Stimulated activated CD4-positive, alpha-beta T cell treated with anti-CD3 and anti-CD28 coated beads, TNF-alpha, amount 100 ng/mL, for 4 hours (primary cell): ENCODE data around the gene REC8.

Experiments used
- DNase-seq, 3 experiments: peaks; one replicate each; pipeline ENCODE4 v3.0.0-alpha.2; 2020; ENCODE audit warnings: low read depth in 3 of 3

Gene REC8, protein sequence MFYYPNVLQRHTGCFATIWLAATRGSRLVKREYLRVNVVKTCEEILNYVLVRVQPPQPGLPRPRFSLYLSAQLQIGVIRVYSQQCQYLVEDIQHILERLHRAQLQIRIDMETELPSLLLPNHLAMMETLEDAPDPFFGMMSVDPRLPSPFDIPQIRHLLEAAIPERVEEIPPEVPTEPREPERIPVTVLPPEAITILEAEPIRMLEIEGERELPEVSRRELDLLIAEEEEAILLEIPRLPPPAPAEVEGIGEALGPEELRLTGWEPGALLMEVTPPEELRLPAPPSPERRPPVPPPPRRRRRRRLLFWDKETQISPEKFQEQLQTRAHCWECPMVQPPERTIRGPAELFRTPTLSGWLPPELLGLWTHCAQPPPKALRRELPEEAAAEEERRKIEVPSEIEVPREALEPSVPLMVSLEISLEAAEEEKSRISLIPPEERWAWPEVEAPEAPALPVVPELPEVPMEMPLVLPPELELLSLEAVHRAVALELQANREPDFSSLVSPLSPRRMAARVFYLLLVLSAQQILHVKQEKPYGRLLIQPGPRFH

DNA sequence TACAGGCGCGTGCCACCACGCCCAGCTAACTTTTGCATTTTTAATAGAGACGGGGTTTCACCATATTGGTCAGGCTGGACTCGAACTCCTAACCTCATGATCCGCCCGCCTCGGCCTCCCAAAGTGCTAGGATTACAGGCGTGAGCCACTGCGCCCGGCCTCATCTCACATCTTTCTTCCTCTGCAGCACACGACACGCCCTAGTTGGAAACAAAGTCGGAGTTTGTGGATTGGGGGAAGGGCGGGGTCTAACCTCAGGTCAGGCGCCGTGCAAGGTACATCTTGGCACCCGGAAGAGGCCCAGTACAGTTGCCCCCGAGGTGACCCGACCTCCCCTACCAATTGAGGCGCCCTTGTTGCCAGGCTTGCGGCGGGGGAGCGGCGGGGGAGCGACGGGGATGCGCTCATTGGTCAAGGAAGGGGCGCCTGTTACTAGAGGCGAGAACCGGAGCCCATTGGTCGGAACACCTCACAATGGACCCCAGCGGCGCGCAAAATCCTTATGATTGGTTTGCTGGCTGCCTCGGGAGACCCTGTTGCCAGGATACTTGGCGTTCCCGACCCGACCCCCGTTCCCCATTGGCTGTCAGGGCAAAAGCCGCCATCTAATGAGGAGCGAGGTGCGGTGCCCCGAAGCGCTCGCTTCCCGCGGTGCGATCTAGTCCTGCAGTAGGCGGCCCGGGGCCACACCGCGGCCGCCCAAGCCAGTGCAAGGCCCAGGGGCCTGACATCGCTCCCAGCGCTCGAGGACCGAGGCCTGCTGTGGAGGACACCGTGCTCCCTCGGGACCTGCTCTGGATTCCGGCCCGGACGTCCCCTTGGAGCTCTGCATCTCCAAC is at the start of gene REC8:
Gene REC8, plus strand, starts transcription at position 659 of the 839 bp plus-strand sequence. CDS start 473 bp downstream, outside the sequence.
- DNase-seq, result peak; percentile 34 to 42 (median 38)

DNA sequence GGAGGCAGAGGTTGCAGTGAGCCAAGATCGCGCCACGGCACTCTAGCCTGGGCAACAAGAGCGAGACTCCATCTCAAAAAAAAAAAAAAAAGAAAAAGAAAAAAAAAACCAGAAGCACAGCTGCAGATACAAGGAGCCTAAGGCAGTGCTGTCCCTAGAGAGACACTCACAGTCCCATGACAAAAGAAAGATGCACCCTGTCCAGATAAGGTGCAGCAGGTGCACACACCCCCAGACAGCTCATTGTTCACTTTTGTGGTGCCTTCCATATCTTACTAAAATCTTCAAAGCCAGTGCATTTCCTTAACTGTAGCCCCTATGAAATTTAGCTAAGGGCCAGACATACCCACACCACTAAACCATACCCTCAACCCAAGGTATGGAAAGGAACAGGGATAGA is 49.5 kb upstream of the REC8 start:
- DNase-seq, result no peak

DNA sequence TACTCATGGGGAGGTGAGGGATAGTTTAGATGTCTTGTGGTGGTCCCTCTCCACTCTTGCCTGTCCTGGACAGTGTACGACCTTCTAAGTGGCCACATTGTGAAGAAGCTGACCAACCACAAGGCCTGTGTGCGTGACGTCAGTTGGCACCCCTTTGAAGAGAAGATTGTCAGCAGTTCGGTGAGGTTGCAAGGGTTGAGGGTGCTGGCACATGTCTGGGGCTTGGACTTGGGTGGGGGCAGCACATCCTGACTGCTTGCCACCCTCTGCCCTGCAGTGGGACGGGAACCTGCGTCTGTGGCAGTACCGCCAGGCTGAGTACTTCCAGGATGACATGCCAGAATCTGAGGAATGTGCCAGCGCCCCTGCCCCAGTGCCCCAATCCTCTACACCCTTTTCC is 49.0 kb upstream of the REC8 start:
- no peak for DNase-seq

DNA sequence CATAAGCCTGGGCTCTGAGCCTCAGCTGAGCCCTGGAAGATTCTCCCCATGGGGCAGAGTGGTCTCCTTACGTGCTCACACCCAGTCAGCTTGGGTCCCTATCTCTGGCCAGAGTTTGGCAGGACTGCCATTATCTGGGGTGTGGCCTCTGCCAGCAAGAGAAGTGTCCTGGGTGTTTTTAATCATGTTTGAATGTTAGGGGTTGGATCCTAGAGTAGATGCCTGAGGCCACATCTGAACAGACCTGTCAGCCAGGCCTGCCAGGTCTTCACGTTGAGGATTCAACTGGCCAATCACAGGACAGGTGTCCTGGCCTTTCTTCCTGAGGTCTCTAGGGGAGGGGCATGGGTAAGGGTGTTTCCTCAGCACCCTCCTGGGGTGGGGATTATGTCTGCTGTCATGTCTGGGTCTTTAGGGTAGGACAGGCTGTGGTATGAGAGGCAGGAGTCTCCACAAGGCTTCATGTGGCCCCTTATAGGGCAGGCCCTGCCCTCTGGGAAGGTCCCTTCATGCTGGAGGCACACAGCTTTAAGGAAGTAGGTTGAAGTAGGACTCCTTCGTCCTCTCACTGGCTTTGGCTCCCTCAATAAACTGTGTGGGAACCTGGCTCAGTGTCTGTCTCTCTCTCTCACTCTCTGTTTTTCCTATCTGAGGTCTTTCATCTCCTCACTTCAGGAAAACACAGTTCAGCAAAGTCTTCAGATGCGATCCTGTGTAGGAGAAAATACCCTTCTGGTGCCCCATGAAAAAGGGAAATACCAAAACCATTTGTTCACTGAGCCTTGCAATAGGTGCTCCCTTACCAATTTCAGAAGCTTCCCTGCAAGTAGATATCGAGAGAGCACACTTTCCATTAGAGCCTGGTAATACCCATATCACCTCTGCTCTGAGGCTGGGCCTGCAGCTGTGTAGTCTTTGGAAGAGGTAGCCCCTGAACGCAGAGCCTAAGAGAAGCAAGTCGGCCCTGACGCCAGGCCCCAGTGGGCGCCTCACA is 48.2 kb upstream of the REC8 start:
- DNase-seq, result no peak

DNA sequence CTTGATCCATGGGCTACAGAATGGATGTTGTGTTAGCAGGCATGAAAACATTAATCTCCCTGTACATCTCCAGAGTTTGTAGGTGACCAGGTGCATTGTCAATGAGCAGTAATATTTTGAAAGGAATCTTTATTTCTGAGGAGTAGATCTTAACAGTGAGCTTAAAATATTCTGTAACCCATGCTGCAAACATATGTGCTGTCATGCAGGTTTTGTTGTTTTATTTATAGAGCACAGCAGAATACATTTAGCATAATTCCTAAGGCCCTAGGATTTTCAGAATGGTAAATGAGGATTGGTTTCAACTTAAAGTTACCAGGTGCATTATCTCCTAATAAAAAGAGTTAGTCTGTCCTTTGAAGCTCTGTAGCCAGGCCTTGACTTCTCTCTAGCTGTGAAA is 44.9 kb upstream of the REC8 start:
- no peak for DNase-seq

DNA sequence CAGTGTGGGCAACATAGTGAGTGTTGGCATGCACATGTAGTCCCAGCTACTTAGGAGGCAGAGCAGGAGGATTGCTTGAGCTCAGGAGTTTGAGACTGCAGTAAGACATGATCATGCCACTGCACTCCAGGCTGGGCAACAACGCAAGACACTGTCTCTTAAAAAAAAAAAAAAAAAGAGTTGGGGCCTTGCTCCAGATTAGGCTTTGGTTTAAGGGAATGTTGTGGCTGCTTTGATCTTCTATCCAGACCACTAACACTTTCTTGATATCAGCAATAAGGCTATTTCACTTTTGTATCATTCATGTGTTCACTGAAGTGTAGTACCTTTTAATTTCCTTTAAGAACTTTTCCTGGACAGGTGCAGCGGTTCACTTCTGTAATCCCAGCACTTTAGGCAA is 44.2 kb upstream of the REC8 start:
- DNase-seq, result no peak

DNA sequence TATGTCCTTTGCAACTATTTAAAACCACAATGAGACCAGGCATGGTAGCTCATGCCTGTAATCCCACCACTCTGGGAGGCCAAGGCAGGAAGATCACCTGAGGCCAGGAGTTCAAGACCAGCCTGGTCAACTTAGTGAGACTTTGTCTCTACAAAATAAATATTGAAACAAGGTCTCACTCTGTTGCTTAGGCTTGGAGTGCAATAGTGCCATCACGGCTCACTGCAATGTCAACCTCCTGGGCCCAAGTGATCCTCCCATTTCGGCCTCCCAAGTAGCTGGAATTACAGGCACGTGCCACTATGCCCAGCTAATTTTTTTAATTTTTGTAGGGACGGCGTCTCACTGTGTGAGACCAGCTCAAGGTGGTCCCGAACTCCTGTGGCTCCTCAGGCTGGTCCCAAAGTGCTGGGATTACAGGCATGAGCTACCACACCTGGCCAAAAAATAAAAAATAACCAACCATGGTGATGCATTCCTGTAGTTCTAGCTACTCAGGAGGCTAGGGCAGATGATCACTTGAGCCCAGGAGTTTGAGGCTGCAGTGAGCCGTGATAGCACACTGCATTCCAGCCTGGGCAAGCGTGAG is 42.4 kb upstream of the REC8 start:
- DNase-seq, result no peak

DNA sequence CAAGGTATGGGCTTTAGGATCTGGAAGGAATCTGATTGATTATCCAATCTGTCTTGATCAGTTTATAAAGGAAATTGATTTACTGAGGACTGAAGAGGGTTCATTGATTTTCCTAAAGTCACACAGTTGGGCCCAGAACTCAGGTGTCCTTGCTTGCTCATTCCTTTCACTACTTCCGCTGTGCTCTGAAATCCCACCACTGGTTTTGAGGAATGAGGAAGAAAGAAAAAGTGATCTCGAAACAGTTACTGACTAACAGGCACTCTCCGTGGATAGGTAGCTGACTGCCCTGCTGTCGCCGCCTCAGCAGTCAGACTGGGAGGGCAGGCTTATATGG is 41.5 kb upstream of the REC8 start, which contains the start of gene FITM1:
Gene FITM1, plus strand, starts transcription at position 280 of the 337 bp plus-strand sequence. CDS start 905 bp downstream, outside the sequence.
- no peak for DNase-seq

DNA sequence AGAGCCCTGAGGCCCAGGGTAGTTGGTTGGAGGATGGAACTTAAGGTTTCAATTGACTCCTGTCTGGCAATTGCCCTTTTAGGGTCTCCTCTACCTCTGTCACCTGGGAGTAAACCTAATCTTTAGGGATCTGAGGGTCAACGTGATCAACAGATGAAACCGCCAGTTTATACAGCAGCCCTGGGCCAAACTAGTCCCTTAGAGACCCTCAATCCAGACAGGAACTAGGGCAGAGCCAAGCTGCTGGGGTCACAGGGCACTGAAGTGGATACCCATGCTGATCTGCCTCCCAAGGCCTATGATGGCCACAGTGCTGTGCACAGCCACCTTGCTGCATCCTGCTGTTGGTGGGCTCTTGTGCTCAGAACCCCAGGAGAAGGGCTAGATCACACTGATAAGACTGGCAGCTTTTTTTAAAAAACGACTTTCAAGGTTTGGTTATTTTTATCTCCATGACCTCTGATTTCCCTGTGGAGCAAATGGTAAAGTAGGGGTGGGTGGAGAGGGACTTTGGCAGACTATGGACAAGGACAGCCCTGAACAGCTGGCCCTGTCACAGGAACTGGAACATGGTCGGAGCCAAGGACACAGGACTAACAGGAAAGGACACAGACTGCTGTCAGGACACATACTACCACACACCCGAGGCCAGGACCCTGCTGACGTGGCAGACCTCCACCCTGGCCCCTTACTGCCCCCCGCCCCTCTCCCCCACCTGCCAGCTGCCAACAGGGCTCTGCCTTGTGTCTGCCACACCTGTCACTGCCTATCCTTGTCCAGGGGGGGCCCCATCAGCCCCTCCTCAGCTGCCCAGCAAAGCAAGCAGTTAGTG is 40.9 kb upstream of the REC8 start:
- DNase-seq, result no peak

DNA sequence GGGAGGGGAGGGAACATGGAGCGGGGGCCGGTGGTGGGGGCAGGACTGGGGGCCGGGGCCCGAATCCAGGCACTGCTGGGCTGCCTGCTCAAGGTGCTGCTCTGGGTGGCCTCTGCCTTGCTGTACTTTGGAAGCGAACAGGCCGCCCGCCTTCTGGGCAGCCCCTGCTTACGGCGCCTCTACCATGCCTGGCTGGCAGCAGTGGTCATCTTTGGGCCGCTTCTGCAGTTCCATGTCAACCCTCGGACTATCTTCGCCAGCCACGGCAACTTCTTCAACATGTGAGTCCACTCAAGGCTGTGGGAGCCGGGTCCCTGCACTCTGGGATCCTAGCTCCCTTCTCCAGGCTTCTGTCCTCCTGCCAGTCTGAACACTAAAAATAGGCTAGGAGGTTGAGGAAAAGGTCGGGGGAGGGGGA is 40.3 kb upstream of the REC8 start:
- no peak for DNase-seq

DNA sequence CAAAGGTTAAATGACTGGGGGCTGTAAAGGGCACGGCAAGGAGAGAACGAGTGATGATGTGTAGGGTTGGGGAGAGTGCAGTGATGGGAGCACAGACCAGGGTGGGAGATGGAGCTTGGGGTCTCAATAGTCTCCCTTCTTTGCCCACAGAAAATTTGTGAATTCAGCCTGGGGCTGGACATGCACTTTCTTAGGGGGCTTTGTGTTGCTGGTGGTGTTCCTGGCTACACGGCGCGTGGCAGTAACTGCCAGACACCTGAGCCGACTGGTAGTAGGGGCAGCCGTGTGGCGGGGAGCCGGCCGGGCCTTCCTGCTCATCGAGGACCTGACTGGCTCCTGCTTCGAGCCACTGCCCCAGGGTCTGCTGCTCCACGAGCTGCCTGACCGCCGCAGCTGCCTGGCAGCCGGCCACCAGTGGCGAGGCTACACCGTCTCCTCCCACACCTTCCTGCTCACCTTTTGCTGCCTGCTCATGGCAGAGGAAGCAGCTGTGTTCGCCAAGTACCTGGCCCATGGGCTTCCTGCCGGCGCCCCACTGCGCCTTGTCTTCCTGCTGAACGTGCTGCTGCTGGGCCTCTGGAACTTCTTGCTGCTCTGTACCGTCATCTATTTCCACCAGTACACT is 39.7 kb upstream of the REC8 start:
- no peak for DNase-seq

DNA sequence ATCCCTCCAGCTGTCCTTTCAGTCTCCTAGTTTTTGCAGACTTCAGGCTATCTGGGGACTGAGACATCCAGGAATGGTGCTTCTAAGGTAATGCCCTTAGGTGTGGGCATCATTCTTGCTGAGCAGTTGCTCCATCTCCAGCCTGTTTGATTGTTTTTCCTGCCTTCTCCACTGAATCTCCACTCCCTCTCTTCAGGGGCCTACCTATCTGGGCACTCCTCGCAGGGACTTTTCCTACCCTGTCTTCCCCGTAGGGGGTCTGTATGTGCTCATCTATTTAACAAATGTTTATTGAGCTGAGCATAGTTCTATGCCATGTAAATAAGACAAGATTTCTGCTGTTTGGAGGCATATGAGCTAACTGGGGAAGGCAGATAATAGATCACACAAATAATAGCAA is 38.9 kb upstream of the REC8 start:
- DNase-seq, result no peak

DNA sequence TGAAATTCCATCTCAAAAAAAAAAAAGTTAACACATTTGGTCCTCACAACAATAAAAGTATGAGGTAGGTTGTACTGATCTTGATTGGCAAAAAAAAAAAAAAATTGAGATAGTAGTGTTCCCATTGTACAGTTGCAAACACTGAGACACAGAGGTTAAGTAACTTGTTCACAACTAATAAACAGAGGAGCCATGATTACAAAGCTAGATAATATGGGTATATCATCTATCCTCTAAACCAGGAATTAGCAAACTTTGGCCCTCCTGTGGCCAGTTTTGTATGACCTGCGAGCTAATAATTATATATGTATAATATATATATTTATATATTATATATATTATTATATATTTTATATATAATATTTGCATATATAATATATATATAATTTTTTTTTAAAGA is 38.1 kb upstream of the REC8 start:
- DNase-seq, result no peak

DNA sequence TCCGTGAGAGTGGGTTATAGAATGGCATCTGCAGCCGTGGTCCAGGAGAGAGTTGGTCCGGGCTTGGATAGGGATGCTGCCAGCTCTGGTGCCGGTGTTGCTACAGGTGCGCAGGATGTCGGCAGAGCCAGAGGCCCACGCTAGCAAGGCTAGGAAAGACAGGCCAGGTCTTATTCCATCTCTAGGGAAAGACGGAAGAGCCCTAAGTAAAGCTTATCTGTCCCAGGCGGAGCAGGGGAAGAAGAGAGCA is 36.4 kb upstream of the REC8 start:
- DNase-seq, result no peak

DNA sequence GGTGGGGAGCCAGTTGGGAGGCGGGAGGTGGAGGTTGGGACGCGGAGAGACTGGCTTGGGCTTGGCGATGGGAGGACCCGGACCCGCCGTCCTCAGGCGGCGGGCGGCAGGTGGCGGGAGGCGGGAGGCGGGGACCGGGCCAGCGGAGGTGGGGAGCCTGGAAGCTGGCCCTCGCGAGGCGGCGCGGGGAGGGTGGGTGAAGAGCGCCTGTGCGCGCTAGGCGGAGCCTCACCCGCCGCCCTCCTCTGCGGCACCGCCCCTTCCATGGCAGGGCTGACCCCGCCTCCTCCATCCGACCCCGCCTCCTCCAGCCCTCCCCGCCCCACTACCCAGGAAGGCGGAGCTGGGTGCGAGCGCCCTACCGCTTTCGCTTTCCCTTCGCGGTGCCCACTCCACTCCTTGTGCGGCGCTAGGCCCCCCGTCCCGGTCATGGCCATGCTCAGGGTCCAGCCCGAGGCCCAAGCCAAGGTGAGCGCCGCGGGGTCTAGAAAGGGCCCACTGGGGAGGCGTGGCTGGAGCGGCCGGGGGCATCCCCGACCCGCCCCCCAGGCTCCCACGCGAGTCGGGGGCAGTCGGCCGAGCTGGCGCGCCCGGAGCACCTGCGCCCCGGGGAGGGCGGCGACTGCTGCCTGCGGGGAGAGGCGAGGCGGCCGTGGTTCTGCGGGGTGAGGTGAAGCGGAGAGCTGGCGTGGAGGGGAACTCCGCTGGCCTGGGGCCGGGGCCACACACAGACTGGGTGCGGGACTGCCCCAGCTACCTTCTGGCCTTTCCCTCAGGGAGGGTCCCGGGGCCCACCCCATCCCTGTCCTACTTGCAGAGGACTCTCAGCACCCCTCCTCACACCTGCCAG is 35.8 kb upstream of the REC8 start, which contains the start of gene PSME1:
Gene PSME1, plus strand, starts transcription at position 361 of the 850 bp plus-strand sequence. Its CDS starts 69 bp downstream, at position 430.
- peak; percentile 91 to 94 (median 91) for DNase-seq

DNA sequence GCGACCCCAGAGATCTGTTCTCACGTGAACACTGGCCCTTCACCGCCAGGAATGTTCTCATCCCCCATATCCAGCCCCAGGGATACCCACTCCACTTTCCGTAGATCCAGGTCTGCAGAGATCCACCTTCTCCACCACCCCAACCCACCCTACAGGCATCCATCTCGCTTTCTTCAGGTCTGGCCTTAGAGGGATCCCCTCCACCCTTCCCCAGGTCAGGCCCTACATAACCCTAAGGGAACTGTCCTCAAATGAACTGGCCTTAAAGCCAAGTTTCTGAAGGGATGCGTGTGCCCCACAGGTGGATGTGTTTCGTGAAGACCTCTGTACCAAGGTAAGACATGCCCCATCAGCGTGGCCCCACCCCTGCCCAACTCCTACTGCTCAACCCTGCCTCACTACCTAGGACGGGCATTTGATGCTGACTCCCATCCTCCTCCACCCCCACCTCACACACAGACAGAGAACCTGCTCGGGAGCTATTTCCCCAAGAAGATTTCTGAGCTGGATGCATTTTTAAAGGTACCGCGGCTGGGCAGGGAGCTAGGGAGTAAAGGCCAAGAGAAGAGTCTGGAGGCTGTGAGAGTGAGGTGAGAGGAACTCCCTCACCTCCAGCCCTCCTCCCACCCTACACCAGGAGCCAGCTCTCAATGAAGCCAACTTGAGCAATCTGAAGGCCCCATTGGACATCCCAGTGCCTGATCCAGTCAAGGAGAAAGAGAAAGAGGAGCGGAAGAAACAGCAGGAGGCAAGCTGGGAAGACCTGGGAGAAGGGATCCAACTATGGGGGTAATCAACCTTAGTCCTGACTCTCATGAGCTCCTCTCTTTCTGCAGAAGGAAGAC is 35.0 kb upstream of the REC8 start:
- DNase-seq, result no peak

DNA sequence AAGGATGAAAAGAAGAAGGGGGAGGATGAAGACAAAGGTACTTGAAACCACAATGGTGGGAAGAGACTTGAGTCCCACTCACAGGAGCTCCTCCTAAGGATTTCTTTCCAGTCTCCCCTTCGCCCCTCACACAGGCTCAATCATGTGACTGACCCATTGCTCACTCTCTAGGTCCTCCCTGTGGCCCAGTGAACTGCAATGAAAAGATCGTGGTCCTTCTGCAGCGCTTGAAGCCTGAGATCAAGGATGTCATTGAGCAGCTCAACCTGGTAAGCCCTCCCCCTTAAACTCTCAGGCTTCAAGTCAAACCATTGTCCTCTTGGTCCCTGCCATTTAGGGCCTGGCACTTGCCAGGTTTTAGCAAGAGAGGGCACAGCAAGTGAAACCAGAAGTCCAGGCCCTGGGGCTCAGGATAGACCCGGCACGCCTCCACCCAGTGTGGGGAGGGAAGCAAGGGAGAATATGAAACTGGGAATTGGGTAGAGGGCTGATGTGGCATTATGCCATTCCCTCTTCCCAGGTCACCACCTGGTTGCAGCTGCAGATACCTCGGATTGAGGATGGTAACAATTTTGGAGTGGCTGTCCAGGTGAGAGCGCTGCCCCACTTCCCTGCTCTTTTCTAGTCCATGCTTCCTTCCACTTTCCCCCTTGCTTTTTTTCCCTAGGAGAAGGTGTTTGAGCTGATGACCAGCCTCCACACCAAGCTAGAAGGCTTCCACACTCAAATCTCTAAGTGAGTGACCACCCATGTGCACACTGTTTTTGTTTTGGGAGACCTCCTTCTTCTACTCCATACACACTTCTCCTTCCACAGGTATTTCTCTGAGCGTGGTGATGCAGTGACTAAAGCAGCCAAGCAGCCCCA is 34.1 kb upstream of the REC8 start:
- no peak for DNase-seq
